MG63 (cell line): ENCODE data around the gene RAP1A. TPM values are rescaled to one million over a fixed set of nuclear protein-coding genes. Genes with fewer than 3 reads are reported as not detected.
"Not testable (repeated sequence)": the region's sequence is repeated elsewhere in the genome, so short reads cannot be mapped to it uniquely, and the experiment has no call there.

Experiments
- DNase-seq: peaks from one replicate; pipeline ENCODE4 v3.0.0-alpha.2; 2020
- H3K27me3 ChIP-seq: fragments of 250-450 bp; sonication (Bioruptor Pico); 2 replicates; pipeline ENCODE4 v1.5.1; 2020; ENCODE audit warnings: mild to moderate bottlenecking, moderate library complexity
- H3K36me3 ChIP-seq: fragments of 250-450 bp; sonication (Bioruptor Pico); 2 replicates; pipeline ENCODE4 v1.5.1; 2020; ENCODE audit warnings: mild to moderate bottlenecking, moderate library complexity
- H3K4me3 ChIP-seq: fragments of 250-450 bp; sonication (Bioruptor Pico); 2 replicates; pipeline ENCODE4 v1.5.1; 2020; ENCODE audit warnings: mild to moderate bottlenecking, moderate library complexity
- H3K9me3 ChIP-seq: fragments of 250-450 bp; sonication (Bioruptor Pico); 2 replicates; pipeline ENCODE4 v1.5.1; 2020; ENCODE audit warnings: mild to moderate bottlenecking, moderate library complexity
- total RNA-seq: library from RNA; depleted of rRNA; stranded (reverse); fragments of >200 nt; shearing (Covaris generic); gene quantifications from 2 replicates; pipeline ENCODE4 v1.2.3, GENCODE V29; 2014; ENCODE audit warnings: low replicate concordance

The RAP1A gene
- total RNA-seq, 1 experiment from 2014 or later = 20.6 TPM

- H3K36me3 ChIP-seq = no peaks in the 10 kb centered on the region
- H3K9me3 ChIP-seq = no peaks in the 10 kb centered on the region
- no peak for DNase-seq
- no peaks in the 10 kb centered on the region for H3K27me3 ChIP-seq
- H3K4me3 ChIP-seq = no peak overlapping the region
Measured at GRCh38 chr1:111732718-111733117, 113.1 kb downstream of the RAP1A start.

GRCh38 chr1:111733183-111733991, 113.8 kb downstream of the RAP1A start:
- no peaks in the 10 kb centered on the region for H3K9me3 ChIP-seq
- no peaks in the 10 kb centered on the region for H3K36me3 ChIP-seq
- DNase-seq = peak; percentile 74
- no peaks in the 10 kb centered on the region for H3K27me3 ChIP-seq
- H3K4me3 ChIP-seq = no peak overlapping the region

DNA sequence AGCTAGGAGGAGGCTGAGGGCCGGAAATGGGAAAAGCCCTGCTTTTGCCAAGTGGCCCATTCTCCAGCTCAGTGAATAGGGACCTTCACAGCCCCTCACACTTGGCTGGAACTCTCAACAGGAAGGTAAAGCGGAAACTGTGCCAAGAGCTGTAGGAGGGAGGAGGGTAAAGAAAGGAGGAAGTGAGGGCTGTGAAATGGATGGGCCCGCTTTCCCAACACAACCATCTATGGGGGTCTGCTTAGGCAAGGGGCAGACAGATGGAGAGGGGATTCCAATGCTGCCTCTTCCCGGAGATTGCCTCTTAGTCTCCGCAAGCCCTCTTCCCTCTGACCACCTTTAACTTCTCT, 114.4 kb downstream of the RAP1A start:
- no peak overlapping the region for H3K4me3 ChIP-seq
- H3K36me3 ChIP-seq = no peaks in the 10 kb centered on the region
- no peaks in the 10 kb centered on the region for H3K27me3 ChIP-seq
- H3K9me3 ChIP-seq = no peaks in the 10 kb centered on the region
- no peak for DNase-seq

- no peaks in the 10 kb centered on the region for H3K9me3 ChIP-seq
- DNase-seq = no peak
- no peaks in the 10 kb centered on the region for H3K36me3 ChIP-seq
- H3K27me3 ChIP-seq = no peaks in the 10 kb centered on the region
- no peak overlapping the region for H3K4me3 ChIP-seq
Measured at GRCh38 chr1:111734426-111734825, 114.8 kb downstream of the RAP1A start.

DNA sequence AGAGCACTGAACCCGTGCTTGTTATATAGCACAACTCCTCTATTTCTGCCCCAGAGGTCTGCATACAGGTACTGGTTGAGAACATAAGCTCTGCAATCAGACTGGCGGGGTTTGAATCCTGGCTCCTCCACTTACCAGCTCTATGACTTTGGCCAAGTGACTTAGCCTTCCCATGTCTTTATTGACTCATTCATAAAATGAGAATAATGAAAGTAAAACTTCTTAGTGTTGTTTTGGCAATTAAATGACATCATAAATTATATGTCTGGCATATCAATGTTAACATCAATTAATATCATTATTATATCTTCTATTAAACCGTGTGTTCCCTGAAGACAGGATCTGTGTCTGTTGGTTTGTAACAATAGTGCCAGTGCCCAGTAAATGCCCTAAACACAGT, 115.3 kb downstream of the RAP1A start:
- no peak for DNase-seq
- H3K9me3 ChIP-seq = no peaks in the 10 kb centered on the region
- no peaks in the 10 kb centered on the region for H3K36me3 ChIP-seq
- H3K4me3 ChIP-seq = no peak overlapping the region
- H3K27me3 ChIP-seq = no peaks in the 10 kb centered on the region

GRCh38 chr1:111735321-111735720, 115.7 kb downstream of the RAP1A start:
- Histone ChIP-seq H3K36me3 (no peaks in the 10 kb centered on the region), H3K9me3 (no peaks in the 10 kb centered on the region), H3K27me3 (peaks cover 4% of the 10 kb centered on the region), H3K4me3 (no peak overlapping the region)
- DNase-seq = no peak

GRCh38 chr1:111735858-111736544, 116.4 kb downstream of the RAP1A start:
- Histone ChIP-seq H3K27me3 (peaks cover 7% of the 10 kb centered on the region), H3K9me3 (no peaks in the 10 kb centered on the region), H3K4me3 (no peak overlapping the region), H3K36me3 (no peaks in the 10 kb centered on the region)
- no peak for DNase-seq

- Histone ChIP-seq H3K9me3 (no peaks in the 10 kb centered on the region), H3K27me3 (peaks cover 7% of the 10 kb centered on the region), H3K4me3 (no peak overlapping the region), H3K36me3 (no peaks in the 10 kb centered on the region)
- DNase-seq = peak; percentile 85
Measured at GRCh38 chr1:111736548-111737215, 117.1 kb downstream of the RAP1A start.

GRCh38 chr1:111737216-111738132, 117.9 kb downstream of the RAP1A start:
- no peak for DNase-seq
- H3K36me3 ChIP-seq = no peaks in the 10 kb centered on the region
- peak overlapping the region; percentile 56 for H3K4me3 ChIP-seq
- H3K9me3 ChIP-seq = no peaks in the 10 kb centered on the region
- H3K27me3 ChIP-seq = peaks cover 9% of the 10 kb centered on the region

- Histone ChIP-seq H3K4me3 (peak overlapping the region; percentile 56), H3K27me3 (peaks cover 9% of the 10 kb centered on the region), H3K9me3 (no peaks in the 10 kb centered on the region), H3K36me3 (no peaks in the 10 kb centered on the region)
- DNase-seq = no peak
Measured at GRCh38 chr1:111738133-111738435, 118.5 kb downstream of the RAP1A start.

DNA sequence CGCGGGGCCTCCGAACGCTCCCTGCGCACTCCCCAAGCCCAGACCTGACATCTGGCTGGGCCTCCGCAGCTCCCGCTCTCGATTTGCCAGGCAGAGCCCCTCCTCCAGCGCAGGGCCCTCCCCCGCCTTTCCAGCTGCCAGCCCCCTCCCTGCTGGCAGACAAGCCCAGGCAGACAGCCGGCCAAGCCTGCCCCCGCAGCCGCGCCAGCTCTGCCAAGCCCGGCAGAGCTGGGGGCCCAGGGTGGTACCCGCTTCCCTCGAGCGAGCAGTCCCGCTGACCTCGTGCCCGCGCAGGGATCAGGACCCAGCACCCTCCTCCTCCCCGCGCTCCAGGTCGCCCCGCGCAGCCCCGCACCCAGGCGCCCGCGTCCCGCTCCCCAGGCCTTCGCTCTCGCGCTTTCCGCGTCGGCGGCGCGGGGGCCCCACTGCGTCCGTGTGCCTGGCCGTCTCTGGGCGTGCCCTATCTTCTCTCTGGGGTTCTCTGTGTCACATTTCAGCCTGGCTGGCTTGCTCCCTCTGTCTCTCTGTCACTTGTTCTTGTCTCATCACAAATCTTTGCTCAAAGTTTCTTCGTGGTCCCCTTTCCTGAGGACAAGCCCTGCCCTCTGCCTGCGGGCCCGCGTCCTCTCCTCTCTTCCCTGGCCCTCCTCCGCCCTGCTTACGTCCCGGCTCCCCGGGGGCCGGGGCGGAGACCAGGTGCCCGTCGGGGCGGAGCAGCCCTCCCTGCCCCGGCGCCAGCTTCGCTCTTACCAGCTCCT, 119.0 kb downstream of the RAP1A start:
- Histone ChIP-seq H3K36me3 (no peaks in the 10 kb centered on the region), H3K4me3 (peak overlapping the region; percentile 56), H3K9me3 (no peaks in the 10 kb centered on the region), H3K27me3 (peaks cover 9% of the 10 kb centered on the region)
- peak; percentile 80 for DNase-seq

- peak; percentile 89 for DNase-seq
- H3K9me3 ChIP-seq = no peaks in the 10 kb centered on the region
- H3K27me3 ChIP-seq = peaks cover 9% of the 10 kb centered on the region
- H3K36me3 ChIP-seq = no peaks in the 10 kb centered on the region
- peak within 1 kb of the TSS; percentile 56 for H3K4me3 ChIP-seq
Measured at GRCh38 chr1:111739194-111739924, 119.8 kb downstream of the RAP1A start, which contains the start of gene INKA2. Gene INKA2 (minus strand): TSS chr1:111739395. CDS start chr1:111739242, 153 bp downstream.

DNA sequence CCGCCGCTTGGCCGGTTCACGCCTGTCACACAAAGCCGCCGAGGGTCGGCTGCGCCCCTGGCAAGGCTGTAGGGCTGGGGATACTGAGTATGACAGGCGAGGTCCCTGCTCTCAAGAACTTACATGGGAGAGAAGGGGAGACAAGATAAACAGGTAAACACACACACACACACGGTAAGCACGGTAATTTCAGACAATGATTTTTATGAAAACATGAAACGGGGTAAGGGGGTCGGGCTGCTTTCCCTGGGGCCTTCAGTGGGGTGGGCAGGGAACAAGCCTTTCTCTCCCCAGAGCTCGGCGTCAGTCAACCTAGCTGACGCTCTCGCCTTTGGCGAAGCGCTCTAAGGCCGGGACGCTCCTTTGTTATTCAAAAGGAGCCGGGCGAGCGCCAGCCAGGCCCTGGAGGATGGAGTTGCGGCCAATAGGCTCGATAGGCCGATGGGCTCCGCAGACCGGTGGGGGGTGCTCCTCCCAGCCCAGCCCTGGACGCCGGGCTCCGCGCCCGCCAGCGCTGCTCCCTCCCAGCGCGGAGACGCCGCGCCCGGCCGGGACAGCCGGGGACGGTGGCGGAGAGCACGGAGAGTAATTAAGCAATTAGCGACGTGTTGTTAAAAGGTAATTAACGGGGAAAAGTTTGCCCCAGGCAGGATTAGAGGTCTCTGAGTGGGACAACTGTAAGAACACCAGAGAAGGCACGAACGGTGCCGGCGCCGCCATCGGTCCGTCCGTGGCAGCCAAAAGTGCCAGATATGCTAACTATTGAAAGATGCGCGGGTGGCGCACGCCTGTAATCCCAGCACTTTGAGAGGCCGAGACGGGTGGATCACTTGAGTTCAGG, 120.6 kb downstream of the RAP1A start:
- H3K9me3 ChIP-seq = no peaks in the 10 kb centered on the region
- H3K36me3 ChIP-seq = no peaks in the 10 kb centered on the region
- H3K4me3 ChIP-seq = peak overlapping the region; percentile 56
- peak; percentile 67 for DNase-seq
- peaks cover 9% of the 10 kb centered on the region for H3K27me3 ChIP-seq

- not testable (repeated sequence) for H3K36me3 ChIP-seq, H3K4me3 ChIP-seq, DNase-seq, H3K9me3 ChIP-seq, H3K27me3 ChIP-seq
Measured at GRCh38 chr1:111742292-111742691, 122.7 kb downstream of the RAP1A start.
